ENCODE data around the gene EPX. TPM values are rescaled to one million over a fixed set of nuclear protein-coding genes. Genes with fewer than 3 reads are reported as not detected.

EPX gene
- polyA plus RNA-seq, 1 donor from 2014 or later: not detected

DNA sequence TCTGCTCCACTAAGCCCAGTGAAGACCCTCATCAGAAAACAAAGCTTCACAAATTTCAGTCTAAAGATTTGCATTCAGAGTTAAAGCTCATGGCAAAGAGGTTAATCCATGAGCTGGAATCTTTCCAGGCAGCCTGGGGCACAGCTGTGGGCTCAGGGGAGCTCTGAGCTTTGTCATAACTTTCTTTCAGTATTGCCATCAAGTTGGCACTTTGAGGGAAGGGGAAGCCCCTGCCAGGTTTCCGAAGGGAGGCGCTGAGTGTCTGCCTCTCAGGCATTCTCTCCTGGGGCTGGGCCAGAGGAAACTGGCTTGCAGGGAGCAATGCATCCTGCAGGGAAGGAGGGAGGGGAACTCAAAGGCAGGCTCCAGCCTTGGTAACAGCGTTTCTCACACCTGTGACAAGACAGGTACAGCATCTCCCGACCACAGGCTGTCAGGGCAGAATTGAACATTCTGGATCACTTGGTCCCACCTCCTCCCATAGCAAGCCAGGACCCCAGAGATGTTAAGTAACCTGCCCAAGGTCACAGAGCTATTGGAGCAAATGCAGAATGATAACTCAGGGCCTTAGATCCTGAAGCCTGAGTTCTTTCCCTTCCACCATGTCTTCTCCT is 49.8 kb downstream of the EPX start:
- no peaks in the 10 kb centered on the region for H3K36me3 ChIP-seq (ENCODE audit: insufficient read depth, low read length)
- H3K27ac ChIP-seq (ENCODE audit: low read length): no peak overlapping the region
- TF ChIP-seq, protein P1, sequence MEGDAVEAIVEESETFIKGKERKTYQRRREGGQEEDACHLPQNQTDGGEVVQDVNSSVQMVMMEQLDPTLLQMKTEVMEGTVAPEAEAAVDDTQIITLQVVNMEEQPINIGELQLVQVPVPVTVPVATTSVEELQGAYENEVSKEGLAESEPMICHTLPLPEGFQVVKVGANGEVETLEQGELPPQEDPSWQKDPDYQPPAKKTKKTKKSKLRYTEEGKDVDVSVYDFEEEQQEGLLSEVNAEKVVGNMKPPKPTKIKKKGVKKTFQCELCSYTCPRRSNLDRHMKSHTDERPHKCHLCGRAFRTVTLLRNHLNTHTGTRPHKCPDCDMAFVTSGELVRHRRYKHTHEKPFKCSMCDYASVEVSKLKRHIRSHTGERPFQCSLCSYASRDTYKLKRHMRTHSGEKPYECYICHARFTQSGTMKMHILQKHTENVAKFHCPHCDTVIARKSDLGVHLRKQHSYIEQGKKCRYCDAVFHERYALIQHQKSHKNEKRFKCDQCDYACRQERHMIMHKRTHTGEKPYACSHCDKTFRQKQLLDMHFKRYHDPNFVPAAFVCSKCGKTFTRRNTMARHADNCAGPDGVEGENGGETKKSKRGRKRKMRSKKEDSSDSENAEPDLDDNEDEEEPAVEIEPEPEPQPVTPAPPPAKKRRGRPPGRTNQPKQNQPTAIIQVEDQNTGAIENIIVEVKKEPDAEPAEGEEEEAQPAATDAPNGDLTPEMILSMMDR (IDR thresholded peaks at IDR 0.05; ENCODE audit: poor library complexity, severe bottlenecking): no peak
- TF ChIP-seq TAF1 (IDR thresholded peaks at IDR 0.05; ENCODE audit: low read depth) (no peak), POLR2AphosphoS5 (IDR thresholded peaks at IDR 0.05) (no peak), SMC3 (conservative IDR thresholded peaks at IDR 0.05; ENCODE audit: poor library complexity) (no peak)
- H3K9me2 ChIP-seq (ENCODE audit: insufficient read depth, low read length): no peaks in the 10 kb centered on the region
- no peaks in the 10 kb centered on the region for H3K27me3 ChIP-seq (ENCODE audit: insufficient read depth, low read depth, low read length)
- H3K9ac ChIP-seq (ENCODE audit: low read length): no peak overlapping the region
- H3F3A ChIP-seq (ENCODE audit: insufficient read depth, low read length, poor library complexity, severe bottlenecking): no peaks in the 10 kb centered on the region
- H3K4me3 ChIP-seq (ENCODE audit: low read length): no peak overlapping the region
- H2AFZ ChIP-seq (ENCODE audit: low read depth, low read length): no peak overlapping the region
- H3K79me2 ChIP-seq (replicated peaks; ENCODE audit: insufficient read depth, low read length): no peaks in the 10 kb centered on the region
- no peaks in the 10 kb centered on the region for H4K20me1 ChIP-seq (ENCODE audit: insufficient read depth)
- H3K9me3 ChIP-seq (ENCODE audit: low read length): no peaks in the 10 kb centered on the region
- H3K4me2 ChIP-seq (ENCODE audit: low read length): no peak overlapping the region

DNA sequence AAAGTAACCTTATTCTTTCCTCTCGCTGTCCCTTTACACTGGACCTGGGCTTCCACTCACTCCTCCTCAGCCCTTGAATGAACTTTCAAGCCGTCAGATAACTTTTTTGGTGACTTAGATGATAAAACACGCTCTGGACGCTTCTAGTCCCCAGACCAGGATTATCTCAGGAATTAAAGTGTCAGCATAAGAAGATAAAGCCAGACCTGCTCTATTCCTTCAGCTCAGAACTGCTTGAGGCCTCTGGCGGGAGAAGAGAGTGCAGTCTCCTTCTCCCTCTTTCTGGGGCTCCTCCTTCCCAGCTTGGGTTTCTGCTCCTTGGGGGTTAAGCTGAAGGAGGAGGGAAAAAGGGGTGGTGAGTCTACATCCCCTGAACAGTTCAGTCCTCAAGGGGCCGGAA is 52.4 kb downstream of the EPX start:
- H3K4me2 ChIP-seq (ENCODE audit: low read length): no peak overlapping the region
- H3K27ac ChIP-seq (ENCODE audit: low read length): no peak overlapping the region

DNA sequence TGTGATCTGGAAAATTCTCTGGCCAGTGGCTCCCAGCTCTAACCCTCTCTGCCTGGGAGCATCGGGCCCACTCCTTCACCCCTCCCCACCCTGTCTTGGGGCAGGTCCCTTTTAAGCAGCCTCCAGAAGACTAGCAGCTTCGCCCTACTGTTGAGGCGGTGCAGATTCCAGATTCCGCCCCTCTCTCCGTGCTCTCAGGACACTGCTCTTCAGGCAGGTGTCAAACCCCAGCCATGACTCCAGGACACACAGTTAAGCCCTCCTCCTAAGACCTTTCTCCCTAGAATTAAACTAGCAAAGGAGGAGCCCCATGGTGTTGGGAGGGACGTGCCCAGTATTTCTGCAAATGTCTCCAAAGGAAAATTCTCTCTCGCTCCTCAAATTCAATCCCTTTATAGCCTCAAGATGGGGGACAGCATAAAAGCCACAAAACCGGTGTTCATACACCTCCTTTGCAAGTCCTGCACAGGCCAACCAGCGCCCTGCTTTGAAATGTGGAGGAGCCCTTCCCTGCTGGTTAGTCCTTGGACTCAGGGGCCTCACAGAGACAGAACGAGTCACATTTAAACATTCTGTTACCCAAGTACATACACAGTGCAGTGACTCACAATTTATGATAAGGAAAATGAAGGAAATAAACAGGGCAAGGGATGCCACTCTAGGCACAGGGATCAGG is 53.0 kb downstream of the EPX start:
- Histone ChIP-seq H4K20me1 (ENCODE audit: insufficient read depth) (no peaks in the 10 kb centered on the region), H3K9ac (ENCODE audit: low read length) (no peak overlapping the region), H3K36me3 (ENCODE audit: insufficient read depth, low read length) (no peaks in the 10 kb centered on the region), H3K9me3 (ENCODE audit: low read length) (no peaks in the 10 kb centered on the region), H2AFZ (ENCODE audit: low read depth, low read length) (no peak overlapping the region), H3K27me3 (ENCODE audit: insufficient read depth, low read depth, low read length) (peaks cover 26% of the 10 kb centered on the region), H3K4me2 (ENCODE audit: low read length) (no peak overlapping the region), H3K4me3 (ENCODE audit: low read length) (no peak overlapping the region), H3F3A (ENCODE audit: insufficient read depth, low read length, poor library complexity, severe bottlenecking) (no peaks in the 10 kb centered on the region), H3K9me2 (ENCODE audit: insufficient read depth, low read length) (no peaks in the 10 kb centered on the region), H3K79me2 (replicated peaks; ENCODE audit: insufficient read depth, low read length) (no peaks in the 10 kb centered on the region), H3K27ac (ENCODE audit: low read length) (no peak overlapping the region)
- TF ChIP-seq, protein P1 (IDR thresholded peaks at IDR 0.05; ENCODE audit: poor library complexity, severe bottlenecking): no peak
- TF ChIP-seq, protein P2, sequence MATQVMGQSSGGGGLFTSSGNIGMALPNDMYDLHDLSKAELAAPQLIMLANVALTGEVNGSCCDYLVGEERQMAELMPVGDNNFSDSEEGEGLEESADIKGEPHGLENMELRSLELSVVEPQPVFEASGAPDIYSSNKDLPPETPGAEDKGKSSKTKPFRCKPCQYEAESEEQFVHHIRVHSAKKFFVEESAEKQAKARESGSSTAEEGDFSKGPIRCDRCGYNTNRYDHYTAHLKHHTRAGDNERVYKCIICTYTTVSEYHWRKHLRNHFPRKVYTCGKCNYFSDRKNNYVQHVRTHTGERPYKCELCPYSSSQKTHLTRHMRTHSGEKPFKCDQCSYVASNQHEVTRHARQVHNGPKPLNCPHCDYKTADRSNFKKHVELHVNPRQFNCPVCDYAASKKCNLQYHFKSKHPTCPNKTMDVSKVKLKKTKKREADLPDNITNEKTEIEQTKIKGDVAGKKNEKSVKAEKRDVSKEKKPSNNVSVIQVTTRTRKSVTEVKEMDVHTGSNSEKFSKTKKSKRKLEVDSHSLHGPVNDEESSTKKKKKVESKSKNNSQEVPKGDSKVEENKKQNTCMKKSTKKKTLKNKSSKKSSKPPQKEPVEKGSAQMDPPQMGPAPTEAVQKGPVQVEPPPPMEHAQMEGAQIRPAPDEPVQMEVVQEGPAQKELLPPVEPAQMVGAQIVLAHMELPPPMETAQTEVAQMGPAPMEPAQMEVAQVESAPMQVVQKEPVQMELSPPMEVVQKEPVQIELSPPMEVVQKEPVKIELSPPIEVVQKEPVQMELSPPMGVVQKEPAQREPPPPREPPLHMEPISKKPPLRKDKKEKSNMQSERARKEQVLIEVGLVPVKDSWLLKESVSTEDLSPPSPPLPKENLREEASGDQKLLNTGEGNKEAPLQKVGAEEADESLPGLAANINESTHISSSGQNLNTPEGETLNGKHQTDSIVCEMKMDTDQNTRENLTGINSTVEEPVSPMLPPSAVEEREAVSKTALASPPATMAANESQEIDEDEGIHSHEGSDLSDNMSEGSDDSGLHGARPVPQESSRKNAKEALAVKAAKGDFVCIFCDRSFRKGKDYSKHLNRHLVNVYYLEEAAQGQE (IDR thresholded peaks at IDR 0.05; ENCODE audit: borderline replicate concordance): no peak
- TF ChIP-seq MXI1 (conservative IDR thresholded peaks at IDR 0.05; ENCODE audit: poor library complexity, severe bottlenecking): no peak
- TF ChIP-seq EP300 (conservative IDR thresholded peaks at IDR 0.05; ENCODE audit: poor library complexity, severe bottlenecking): no peak
- TF ChIP-seq POLR2AphosphoS5 (IDR thresholded peaks at IDR 0.05): no peak
- TF ChIP-seq RAD21 (conservative IDR thresholded peaks at IDR 0.05): no peak
- TF ChIP-seq SMC3 (conservative IDR thresholded peaks at IDR 0.05; ENCODE audit: poor library complexity): no peak
- TF ChIP-seq TAF1 (IDR thresholded peaks at IDR 0.05; ENCODE audit: low read depth): no peak

More for the DNA sequence above, 52.4 kb downstream of the EPX start:
- TF ChIP-seq SMC3 (conservative IDR thresholded peaks at IDR 0.05; ENCODE audit: poor library complexity) (no peak), MXI1 (conservative IDR thresholded peaks at IDR 0.05; ENCODE audit: poor library complexity, severe bottlenecking) (no peak), TAF1 (IDR thresholded peaks at IDR 0.05; ENCODE audit: low read depth) (no peak), EP300 (conservative IDR thresholded peaks at IDR 0.05; ENCODE audit: poor library complexity, severe bottlenecking) (no peak), RAD21 (conservative IDR thresholded peaks at IDR 0.05) (no peak), POLR2AphosphoS5 (IDR thresholded peaks at IDR 0.05) (no peak)
- TF ChIP-seq, protein P1 (IDR thresholded peaks at IDR 0.05; ENCODE audit: poor library complexity, severe bottlenecking): no peak
- Histone ChIP-seq H3K9ac (ENCODE audit: low read length) (no peak overlapping the region), H3K4me3 (ENCODE audit: low read length) (no peak overlapping the region), H3K79me2 (replicated peaks; ENCODE audit: insufficient read depth, low read length) (no peaks in the 10 kb centered on the region), H3K27me3 (ENCODE audit: insufficient read depth, low read depth, low read length) (peaks cover 25% of the 10 kb centered on the region), H2AFZ (ENCODE audit: low read depth, low read length) (no peak overlapping the region), H3K9me3 (ENCODE audit: low read length) (no peaks in the 10 kb centered on the region), H3K36me3 (ENCODE audit: insufficient read depth, low read length) (no peaks in the 10 kb centered on the region), H3K9me2 (ENCODE audit: insufficient read depth, low read length) (no peaks in the 10 kb centered on the region), H4K20me1 (ENCODE audit: insufficient read depth) (no peaks in the 10 kb centered on the region), H3F3A (ENCODE audit: insufficient read depth, low read length, poor library complexity, severe bottlenecking) (no peaks in the 10 kb centered on the region)

Measured in neural cell (in vitro differentiated cells).